CD4-positive, alpha-beta T cell treated with Interleukin-17A for 1 hour (primary cell): ENCODE measurements around the gene TMEM120A.

Experiments used
- DNase-seq: peaks from one replicate; pipeline ENCODE4 v3.0.0-alpha.2; 2020

The TMEM120A gene

DNA sequence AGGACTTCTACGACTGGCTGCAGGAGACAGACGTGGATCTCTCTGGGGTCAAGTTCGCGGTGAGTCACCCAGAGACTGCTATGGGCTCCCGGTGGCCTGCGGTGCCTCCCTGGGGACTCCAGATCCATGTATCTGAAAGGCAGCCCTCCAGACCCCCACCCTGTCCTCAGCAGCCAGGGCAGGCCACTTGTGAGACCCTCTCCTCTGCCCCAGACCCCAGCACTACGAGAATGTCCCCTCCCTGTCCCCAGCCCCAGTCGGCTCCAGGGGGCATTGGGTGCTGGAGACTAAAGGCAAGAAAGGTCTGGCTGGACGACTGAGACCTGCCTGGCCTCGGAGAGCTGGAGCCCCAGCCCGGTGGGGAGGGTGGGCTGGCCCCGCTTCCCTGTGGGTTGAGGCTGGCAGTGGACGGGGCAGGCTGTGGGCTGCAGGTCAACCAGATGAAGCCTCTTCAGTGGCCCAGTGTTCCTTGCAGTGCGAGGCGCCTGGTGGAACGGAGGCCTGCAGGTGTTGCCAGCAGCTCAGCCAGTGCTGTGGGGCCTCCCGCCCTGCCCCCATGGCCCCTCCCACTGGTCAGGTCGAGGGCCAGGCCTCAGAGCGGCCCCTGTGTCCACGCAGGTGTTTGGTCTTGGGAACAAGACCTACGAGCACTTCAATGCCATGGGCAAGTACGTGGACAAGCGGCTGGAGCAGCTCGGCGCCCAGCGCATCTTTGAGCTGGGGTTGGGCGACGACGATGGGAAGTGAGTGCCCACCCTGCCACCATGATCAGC lies 13.8 kb downstream of the TMEM120A start:
- no peak for DNase-seq

GRCh38 chr7:75979759-75980429 lies 14.5 kb downstream of the TMEM120A start:
- no peak for DNase-seq

DNA sequence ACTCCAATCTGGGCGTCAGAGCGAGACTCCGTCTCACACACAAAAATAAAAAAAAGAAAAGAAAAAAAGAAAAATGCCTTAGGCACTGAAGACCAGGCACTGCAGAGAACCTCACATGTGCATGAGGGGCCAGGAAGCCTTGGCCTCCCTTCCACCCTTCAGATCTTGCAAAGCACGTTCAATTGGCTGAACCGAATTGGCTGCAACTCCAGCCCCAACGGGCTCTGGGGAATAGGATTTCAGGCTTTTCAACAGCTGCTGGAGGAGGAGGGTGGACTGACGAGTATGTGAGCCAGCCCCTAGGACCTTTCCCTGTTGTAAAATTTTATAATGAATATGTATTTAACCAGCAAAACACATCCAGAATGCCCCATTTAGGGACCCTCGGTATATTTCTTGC lies 16.7 kb downstream of the TMEM120A start:
- DNase-seq: no peak

- no peak for DNase-seq
Measured at GRCh38 chr7:75971961-75972763, 22.2 kb downstream of the TMEM120A start.

DNA sequence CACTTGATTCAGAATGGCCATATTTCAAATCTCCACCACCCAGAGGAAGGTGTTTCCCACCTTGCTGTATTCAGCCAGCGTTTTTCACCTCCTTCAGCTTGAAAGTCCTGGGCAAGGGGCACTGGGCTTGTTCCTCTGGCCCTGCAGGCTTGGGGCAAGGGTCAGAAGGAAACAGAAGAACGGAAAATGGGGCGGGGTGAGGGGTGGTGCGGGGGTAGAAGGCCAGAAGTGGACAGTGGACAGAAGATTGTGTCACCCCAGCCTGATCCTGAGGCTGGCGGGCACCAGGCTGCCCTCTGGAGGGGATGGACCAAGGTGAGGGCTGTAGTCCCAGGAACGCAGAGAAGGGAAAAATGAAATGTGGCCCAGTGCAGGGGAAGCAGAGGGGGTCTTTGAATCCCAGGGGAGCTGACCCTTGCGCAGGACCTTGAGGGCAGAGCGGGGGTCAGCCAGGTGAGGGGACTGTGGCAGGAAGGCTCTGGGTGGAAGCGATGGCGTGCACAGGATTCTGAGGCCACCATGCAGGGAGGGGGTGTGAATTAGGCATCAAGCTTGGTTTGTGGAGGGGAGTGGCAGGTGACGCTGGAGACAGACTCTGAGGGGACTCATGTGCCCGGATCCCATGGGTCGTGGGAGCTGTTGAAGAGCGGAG lies 23.0 kb downstream of the TMEM120A start:
- no peak for DNase-seq

GRCh38 chr7:75969704-75970498 lies 24.5 kb downstream of the TMEM120A start:
- no peak for DNase-seq

DNA sequence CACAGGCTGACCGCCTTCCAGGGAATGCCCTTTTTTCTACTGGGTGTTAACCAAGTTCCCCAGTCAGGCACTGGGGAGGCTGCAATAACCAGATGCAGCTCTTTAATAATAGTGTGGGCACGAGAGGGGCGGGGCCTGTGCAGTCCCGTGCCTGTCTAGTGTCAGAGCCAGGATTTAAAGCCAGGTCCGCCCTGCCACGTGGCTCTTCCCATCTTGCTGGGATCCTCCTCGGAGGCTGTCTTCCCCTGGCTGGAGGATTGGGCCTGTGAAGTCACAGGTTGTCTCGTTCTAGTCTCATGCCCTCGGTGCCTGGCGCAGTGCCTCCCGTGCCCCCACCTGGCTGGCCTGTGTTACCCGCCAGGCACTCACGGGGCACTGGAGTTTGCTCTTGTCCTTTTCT lies 25.2 kb downstream of the TMEM120A start:
- DNase-seq: no peak

- DNase-seq: no peak
Measured at GRCh38 chr7:75968561-75969001, 25.8 kb downstream of the TMEM120A start.

DNA sequence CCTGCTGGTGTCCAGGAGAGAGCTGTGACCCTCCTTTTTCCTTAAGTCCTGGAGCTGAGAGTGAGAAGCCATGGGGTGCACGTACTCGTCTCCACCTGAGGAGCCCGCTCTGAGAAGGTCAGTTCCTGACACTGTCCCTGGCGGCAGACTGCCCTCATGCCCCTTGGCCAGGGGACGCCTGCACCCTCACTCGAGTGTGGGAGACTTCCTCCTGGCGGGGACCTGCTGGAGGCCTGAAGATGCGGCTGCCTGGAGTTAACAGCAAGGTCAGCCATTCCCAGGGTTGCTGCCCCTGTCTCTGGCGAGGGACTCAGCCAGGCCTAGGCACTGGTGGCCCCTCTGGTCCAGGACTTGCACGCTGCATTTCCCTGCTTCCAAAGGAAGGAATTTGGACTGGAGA lies 26.4 kb downstream of the TMEM120A start:
- DNase-seq: no peak

GRCh38 chr7:75967487-75967997 lies 26.9 kb downstream of the TMEM120A start:
- DNase-seq: no peak

DNA sequence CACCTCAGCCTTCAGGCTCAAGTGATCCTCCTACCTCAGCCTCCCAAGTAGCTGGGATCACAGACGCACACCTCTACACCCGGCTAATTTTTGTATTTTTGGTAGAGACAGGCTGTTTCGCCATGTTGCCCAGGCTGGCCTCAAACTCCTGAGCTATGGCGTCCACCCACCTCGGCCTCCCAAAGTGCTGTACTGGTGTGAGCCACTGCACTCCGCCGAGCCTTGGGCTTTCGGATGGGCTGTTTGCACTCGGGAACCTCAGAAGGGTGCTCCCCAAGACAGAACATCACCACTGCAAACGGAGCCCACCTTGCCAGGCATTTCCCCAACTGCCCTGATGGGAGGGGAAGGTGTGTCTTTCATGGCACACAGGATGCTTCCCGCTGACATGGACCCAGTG lies 27.3 kb downstream of the TMEM120A start:
- DNase-seq: no peak

DNA sequence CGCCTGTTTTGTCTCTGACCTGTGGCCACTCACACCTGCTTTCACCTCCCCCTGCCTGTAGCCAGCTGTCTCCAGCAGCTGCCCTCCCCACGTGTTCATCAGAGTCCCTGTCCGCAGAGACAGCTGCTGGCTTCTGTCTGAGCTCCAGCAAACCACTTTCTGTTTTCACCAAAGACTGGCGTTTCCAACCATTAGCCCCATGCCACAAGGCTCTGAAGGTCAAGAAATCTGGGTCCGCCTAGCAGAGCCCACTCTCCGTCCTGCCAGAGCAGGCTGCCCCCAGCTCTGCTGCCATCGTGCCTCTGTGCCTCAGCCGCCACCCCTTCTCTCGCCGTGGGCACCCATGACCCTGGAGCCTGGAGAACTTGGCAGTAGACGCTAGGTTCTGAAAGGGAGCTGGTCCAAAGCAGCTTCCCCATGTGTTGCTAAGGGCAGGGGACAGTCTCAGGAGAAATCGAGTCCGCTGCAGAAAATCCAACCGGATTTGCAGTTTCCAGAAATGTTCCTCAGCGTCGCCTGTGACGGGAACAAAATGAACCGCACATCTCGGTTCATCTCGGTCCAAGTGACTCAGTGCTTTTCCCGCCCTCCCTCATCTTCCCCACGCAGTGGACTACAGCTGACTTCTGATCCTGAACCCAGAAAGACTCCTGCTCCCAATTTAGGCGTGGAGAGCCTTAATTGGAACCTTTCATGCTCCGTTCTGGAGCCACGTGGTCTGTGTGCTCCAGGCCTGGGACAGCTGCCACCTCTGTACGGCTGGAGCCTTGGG lies 28.0 kb downstream of the TMEM120A start:
- no peak for DNase-seq

DNA sequence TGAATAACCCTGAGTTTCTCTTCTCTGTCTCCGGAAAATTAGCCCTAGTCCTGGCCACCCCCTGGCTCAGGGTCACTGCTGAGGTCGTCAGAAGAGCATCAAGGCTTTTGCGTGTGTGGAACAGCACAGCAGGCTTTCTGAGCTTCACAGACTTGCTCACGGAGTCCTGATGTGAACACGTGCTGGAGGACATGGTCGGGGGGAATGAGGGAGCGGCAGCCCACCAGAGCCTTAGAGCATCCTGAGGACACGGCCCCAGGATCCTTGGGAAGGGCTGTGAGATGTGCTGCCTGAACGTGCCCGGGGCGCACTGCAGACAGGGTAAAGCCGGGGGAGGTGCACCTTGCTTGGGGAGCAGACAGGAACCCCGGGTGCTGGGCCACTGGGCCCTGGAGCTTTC lies 28.8 kb downstream of the TMEM120A start:
- no peak for DNase-seq

DNA sequence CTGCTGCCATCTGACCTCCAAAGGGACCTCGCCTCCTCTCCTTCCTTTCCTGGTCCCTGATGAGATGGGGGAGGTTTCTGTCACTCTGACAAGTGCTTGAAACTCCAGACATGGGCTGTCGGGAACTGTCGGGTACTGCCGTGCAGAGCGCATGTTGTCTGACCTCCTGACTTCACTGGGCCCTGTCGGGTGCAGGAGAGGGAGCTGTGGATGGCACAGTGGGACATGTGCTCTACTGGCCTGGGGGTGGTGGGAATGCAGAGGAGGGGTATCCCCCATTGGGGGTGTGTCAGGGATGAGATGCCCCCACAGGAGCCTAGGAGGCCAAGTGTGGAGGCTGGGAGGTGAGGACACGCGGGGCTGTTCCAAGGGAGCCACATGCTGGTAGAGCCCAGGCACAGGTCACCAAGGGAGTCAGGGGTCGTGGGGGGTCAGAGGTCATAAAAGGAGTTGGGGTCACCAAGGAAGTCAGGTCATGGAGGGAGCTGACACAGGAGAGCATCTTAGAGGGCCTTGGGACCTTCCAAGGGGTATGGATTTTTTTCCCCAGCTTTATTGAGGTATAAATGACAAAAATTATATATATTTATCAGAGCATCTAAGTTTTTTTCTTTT lies 30.9 kb downstream of the TMEM120A start:
- no peak for DNase-seq

DNA sequence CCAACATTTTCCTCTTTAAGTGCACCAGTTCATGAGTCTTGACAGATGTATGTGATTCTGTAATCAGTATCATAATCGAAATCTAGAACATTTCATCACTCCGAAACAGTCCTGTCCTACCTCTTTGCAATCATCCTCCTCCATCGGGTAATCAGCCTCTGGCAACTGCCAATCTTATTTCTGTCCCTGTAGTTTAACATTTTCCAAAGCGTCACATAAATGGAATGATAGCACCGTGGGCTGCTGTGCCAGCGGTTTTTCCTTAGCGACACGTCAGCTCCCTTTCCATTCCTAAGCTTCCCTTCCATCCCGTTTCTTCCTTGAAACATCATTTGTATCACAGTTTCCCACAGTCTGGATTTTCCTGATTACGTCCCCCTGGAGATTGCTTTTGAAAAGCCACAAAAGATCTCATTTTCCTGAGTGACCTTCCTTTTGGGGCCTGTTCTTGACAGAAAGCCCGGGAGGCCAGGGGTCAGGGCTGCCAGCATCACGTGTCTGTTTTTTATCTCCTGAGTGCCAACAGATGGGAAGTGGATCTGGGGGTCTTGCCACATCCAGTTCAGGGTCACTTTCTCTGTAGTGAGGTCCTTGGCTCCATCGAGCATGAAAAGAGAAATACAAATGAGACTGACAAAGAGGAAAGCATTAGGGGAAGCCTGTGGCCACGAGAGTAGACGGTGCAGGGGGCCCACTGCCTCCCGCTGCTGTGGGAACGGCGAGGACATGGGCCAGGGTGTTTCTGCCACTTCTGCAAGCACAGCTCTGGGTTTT lies 31.6 kb downstream of the TMEM120A start:
- DNase-seq: no peak

- DNase-seq: no peak
Measured at GRCh38 chr7:75961218-75961617, 33.2 kb downstream of the TMEM120A start.

- no peak for DNase-seq
Measured at GRCh38 chr7:75960372-75960771, 34.0 kb downstream of the TMEM120A start.

DNA sequence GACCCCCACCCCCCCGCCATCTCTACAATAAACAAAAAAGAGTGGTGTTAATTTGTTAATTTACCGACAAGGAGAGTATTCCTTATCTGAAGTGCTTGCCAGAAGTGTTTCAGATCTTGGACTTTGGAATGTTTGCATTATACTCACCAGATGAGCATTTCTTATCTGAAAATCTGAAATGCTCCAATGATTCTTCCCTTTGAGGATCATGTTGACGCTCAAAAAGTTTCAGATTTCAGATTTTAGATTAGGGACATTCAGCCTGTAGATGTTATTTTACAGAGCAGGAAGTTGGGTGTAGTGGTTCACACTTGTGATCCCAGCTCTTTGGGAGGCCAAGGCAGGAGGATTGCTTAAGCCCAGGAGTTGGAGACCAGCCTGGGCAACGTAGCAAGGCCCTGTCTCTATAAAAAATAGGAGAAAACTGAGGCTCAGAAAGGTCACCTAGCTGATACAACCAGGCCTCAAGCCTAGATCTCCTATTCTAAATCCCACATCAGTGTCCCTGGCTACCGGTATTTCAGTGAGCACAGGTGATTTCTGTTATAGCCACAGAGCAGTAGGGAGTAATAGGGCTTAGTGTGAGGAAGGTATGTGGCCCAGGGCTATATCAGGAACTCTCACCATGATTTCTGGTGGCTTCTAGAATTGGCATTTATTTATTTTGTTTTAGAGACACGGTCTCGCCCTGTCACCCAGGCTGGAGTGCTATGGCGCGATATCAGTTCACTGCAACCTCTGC lies 35.4 kb downstream of the TMEM120A start:
- no peak for DNase-seq

DNA sequence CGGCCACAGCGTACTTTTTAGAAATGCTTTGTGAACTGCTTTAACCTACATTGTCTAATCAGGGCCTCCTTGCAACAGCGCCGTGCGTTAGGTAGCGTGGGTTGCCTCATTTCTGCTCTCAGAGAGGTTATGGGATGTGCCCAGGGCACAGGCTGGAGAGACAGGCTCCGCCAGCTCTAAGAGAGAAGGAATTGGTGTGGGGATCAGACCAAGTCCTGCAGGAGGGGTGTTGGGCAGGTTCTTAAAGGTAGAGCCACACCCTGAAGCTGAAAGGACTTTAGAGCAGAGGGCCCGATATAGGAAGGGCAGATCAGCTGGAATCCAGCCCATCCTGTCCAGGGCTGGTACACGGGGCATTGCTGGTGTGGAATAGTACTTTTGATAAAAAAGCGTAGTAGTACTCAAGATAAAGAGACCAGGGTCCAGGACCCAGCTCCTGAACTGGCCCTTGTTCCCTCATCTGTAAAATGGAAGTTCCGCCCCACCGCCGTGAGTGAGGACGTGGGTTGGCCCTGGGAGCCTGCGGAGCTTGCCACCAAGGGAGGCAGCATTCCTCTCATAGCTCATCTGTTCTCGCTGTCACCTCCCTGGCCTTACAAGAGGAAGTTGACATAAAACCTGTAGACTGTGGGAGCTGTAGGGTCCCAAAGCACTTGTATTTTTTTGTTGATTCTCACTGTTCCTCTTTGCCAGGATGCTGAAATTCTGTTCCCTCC lies 37.2 kb downstream of the TMEM120A start:
- no peak for DNase-seq
